Panc1 (cell line): ENCODE measurements around the gene TMEM209.
"Not testable (repeated sequence)": the region's sequence is repeated elsewhere in the genome, so short reads cannot be mapped to it uniquely, and the experiment has no call there.

Experiments
- CTCF ChIP-seq: fragments of 450-650 bp; IDR thresholded peaks from 2 replicates; pipeline ENCODE4 v1.5.1; 2017; ENCODE audit warnings: mild to moderate bottlenecking
- REST ChIP-seq, 2 experiments: IDR thresholded peaks; 2 replicates each; pipeline ENCODE4 v1.6.1; 2011 to 2012; ENCODE audit warnings: low read depth in 2 of 2, control low read depth in 1 of 2, low read length in 1 of 2, mild to moderate bottlenecking in 1 of 2, moderate library complexity in 1 of 2; ENCODE audit not compliant: insufficient read depth in 1 of 2

- TF ChIP-seq REST (IDR thresholded peaks at IDR 0.05; ENCODE audit: insufficient read depth in 1 of 2, low read depth in 2 of 2, low read length in 1 of 2); CTCF: not testable (repeated sequence)
These were observed 31.2 kb upstream of the TMEM209 start for GRCh38 chr7:130236361-130236760.
